HG03457 (cell line): ENCODE results near the gene RAB31.

Experiments
- ATAC-seq: cut with Tn5 transposase; IDR thresholded peaks from one replicate; pipeline ENCODE4 v1.9.1; 2021; ENCODE audit warnings: moderate number of reproducible peaks; ENCODE audit not compliant: unreplicated experiment

The RAB31 gene

GRCh38 chr18:9831036-9831722 is 123.1 kb downstream of the RAB31 start:
- no peak for ATAC-seq

GRCh38 chr18:9831723-9832199 is 123.7 kb downstream of the RAB31 start:
- ATAC-seq = no peak

GRCh38 chr18:9832871-9833270 is 124.8 kb downstream of the RAB31 start:
- ATAC-seq = no peak

GRCh38 chr18:9834551-9834950 is 126.5 kb downstream of the RAB31 start:
- ATAC-seq = no peak

GRCh38 chr18:9835113-9835755 is 127.1 kb downstream of the RAB31 start:
- ATAC-seq = no peak

- ATAC-seq = no peak
These were observed 127.7 kb downstream of the RAB31 start for GRCh38 chr18:9835825-9836224.

- ATAC-seq = no peak
These were observed 130.2 kb downstream of the RAB31 start for GRCh38 chr18:9838144-9838877.

- ATAC-seq = no peak
These were observed 131.1 kb downstream of the RAB31 start for GRCh38 chr18:9839211-9839610.

GRCh38 chr18:9839853-9840252 is 131.8 kb downstream of the RAB31 start:
- ATAC-seq = no peak

- no peak for ATAC-seq
These were observed 133.7 kb downstream of the RAB31 start for GRCh38 chr18:9841752-9842151.

- ATAC-seq = no peak
These were observed 134.3 kb downstream of the RAB31 start for GRCh38 chr18:9842448-9842847.

- no peak for ATAC-seq
These were observed 137.2 kb downstream of the RAB31 start for GRCh38 chr18:9845256-9845655.

- ATAC-seq = no peak
These were observed 138.2 kb downstream of the RAB31 start for GRCh38 chr18:9846162-9846925.

GRCh38 chr18:9848170-9848879 is 140.2 kb downstream of the RAB31 start:
- no peak for ATAC-seq

- ATAC-seq = no peak
These were observed 141.5 kb downstream of the RAB31 start for GRCh38 chr18:9849407-9850283.

GRCh38 chr18:9850309-9850708 is 142.2 kb downstream of the RAB31 start:
- no peak for ATAC-seq

- no peak for ATAC-seq
These were observed 143.4 kb downstream of the RAB31 start for GRCh38 chr18:9851511-9851910.

GRCh38 chr18:9852266-9853081 is 144.4 kb downstream of the RAB31 start:
- no peak for ATAC-seq
